ENCODE data around the gene EARS2. TPM values are rescaled to one million over a fixed set of nuclear protein-coding genes. Genes with fewer than 3 reads are reported as not detected.

The EARS2 gene
- total and polyA plus RNA-seq, 10 of the 15 experiments (the other 5 are each of a cell fraction or from before 2014, with no cell fraction given) = 12.9 to 65.9 (median 33.5) TPM

DNA sequence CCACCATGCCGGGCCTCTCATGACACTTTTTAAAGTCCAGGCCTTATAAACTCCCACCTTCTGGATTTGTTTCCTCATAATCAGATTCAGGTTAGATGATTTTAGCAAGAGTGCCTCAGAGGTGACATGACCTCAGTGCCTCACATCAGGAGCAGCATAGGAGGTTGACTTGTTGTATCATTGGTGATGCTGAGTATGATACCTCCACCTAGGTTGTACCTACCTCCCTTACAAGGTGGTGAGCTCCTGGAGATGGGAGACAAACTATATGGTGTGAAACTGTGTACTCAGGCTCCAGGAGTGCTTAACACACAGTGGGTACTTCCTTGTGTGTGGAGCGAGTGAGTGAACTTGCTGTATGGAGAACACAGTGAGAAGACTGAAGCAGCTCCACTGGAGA is 20.3 kb upstream of the EARS2 start (continued):
- TF ChIP-seq SUZ12 (IDR thresholded peaks at IDR 0.05; ENCODE audit: unreplicated experiment) (no peak), ZZZ3 (IDR thresholded peaks at IDR 0.05; ENCODE audit: control insufficient read depth, insufficient read length, low read depth) (no peak), SPI1 (IDR thresholded peaks at IDR 0.05; ENCODE audit: borderline replicate concordance, insufficient read depth, low read depth, low read length) (no peak)

DNA sequence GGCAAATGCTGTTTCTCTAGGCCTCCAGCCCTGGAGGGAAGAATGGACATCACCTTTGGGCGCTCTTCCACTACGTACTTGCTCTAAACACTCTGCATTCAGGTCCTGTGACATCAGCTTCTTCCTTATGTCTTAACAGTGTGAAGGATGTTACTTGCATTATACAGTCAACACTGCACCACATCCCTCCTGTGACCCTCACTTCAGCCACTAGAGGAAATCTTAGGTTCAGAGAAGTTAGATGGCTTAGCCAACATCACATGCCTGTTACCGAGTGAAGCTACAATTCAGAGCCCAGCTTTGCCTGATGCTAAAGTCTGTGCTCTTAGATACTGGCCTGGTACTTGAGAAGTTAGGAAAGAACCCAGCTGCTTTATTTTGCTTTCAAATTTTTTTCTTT is 18.7 kb upstream of the EARS2 start:
- ChIA-PET CTCF (interaction anchor here (1.3 kb wide), 1 partner anchor 21 kb away, joined by 6 read pairs; the partner anchor contains the start of gene NDUFAB1), RAD21 (ENCODE audit: unreplicated experiment) (no interaction called here), SMC1A (ENCODE audit: uncharacterized antibody, unreplicated experiment) (no interaction called here), POLR2A (no interaction called here)
- no peak overlapping the region for H3K4me2 ChIP-seq (ENCODE audit: control insufficient read depth, insufficient read depth)
- no peaks in the 10 kb centered on the region for H3K27me3 ChIP-seq (replicated peaks in 1 of 2; ENCODE audit: control insufficient read depth in 2 of 2, insufficient read depth in 2 of 2, low read length in 1 of 2)
- H3K27ac ChIP-seq (ENCODE audit: control insufficient read depth, insufficient read depth) = no peak overlapping the region
- H3K9ac ChIP-seq (ENCODE audit: control insufficient read depth, insufficient read depth, low read length) = no peak overlapping the region
- H3K4me1 ChIP-seq (ENCODE audit: control insufficient read depth, insufficient read depth, low read length) = peaks cover 3% of the 10 kb centered on the region; the same call in 1 of the 2 replicates
- H4K20me1 ChIP-seq (ENCODE audit: control insufficient read depth, insufficient read depth) = no peaks in the 10 kb centered on the region
- intact Hi-C loops (cut with micrococcal nuclease; ENCODE audit: unreplicated experiment) (no loop called here), in situ Hi-C loops (cut with MboI) (no loop called here)
- H3K9me3 ChIP-seq (replicated peaks; ENCODE audit: control insufficient read depth, insufficient read depth, low read length) = no peaks in the 10 kb centered on the region
- FAIRE-seq (no peak), DNase-seq (ENCODE audit: low read depth, low spot score) (no peak), ATAC-seq (no peak; the same call in 2 of the 3 replicates)
- 96% methylated on average over 3 of the region's 3 CpGs for WGBS (ENCODE audit: insufficient coverage, insufficient replicate concordance, low lambda C conversion rate, missing lambda C conversion rate)
- no peak overlapping the region for H2AFZ ChIP-seq (ENCODE audit: control insufficient read depth, low read depth, low read length)
- H3K79me2 ChIP-seq (ENCODE audit: control insufficient read depth, insufficient read depth, low read length) = no peaks in the 10 kb centered on the region
- no TSS peak for BruUV-seq (replicated peaks)
- H3K4me3 ChIP-seq = no peak overlapping the region
- H3K36me3 ChIP-seq (ENCODE audit: control insufficient read depth in 2 of 2, insufficient read depth in 2 of 2, low read length in 1 of 2) = peaks cover 0 to 22% of the 10 kb centered on the region in 2 experiments
- TF ChIP-seq GABPA (IDR thresholded peaks at IDR 0.05; ENCODE audit: low read depth) = no peak
- no peak for TF ChIP-seq RCOR1 (conservative IDR thresholded peaks at IDR 0.05; ENCODE audit: low read depth, low read length)
- no peak for TF ChIP-seq BMI1 (IDR thresholded peaks at IDR 0.05; ENCODE audit: borderline replicate concordance)
- no peak for TF ChIP-seq ZSCAN29 (IDR thresholded peaks at IDR 0.05)
- TF ChIP-seq KLF5 (IDR thresholded peaks at IDR 0.05; ENCODE audit: partially characterized antibody) = no peak
- TF ChIP-seq, protein P1, sequence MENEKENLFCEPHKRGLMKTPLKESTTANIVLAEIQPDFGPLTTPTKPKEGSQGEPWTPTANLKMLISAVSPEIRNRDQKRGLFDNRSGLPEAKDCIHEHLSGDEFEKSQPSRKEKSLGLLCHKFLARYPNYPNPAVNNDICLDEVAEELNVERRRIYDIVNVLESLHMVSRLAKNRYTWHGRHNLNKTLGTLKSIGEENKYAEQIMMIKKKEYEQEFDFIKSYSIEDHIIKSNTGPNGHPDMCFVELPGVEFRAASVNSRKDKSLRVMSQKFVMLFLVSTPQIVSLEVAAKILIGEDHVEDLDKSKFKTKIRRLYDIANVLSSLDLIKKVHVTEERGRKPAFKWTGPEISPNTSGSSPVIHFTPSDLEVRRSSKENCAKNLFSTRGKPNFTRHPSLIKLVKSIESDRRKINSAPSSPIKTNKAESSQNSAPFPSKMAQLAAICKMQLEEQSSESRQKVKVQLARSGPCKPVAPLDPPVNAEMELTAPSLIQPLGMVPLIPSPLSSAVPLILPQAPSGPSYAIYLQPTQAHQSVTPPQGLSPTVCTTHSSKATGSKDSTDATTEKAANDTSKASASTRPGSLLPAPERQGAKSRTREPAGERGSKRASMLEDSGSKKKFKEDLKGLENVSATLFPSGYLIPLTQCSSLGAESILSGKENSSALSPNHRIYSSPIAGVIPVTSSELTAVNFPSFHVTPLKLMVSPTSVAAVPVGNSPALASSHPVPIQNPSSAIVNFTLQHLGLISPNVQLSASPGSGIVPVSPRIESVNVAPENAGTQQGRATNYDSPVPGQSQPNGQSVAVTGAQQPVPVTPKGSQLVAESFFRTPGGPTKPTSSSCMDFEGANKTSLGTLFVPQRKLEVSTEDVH (IDR thresholded peaks at IDR 0.05; ENCODE audit: low read depth, partially characterized antibody) = no peak
- TF ChIP-seq CEBPB (IDR thresholded peaks at IDR 0.05; ENCODE audit: borderline replicate concordance in 1 of 2, low read depth in 2 of 2, low read length in 2 of 2) = no peak
- no peak for TF ChIP-seq SUPT20H (IDR thresholded peaks at IDR 0.05; ENCODE audit: borderline replicate concordance, control insufficient read depth, low read depth, low read length)
- TF ChIP-seq USF2 (IDR thresholded peaks at IDR 0.05; ENCODE audit: borderline replicate concordance, low read depth, low read length) = no peak
- TF ChIP-seq MYB (IDR thresholded peaks at IDR 0.05; ENCODE audit: borderline replicate concordance, low read depth, low read length) = no peak
- no peak for TF ChIP-seq SUZ12 (IDR thresholded peaks at IDR 0.05; ENCODE audit: unreplicated experiment)
- TF ChIP-seq PAX5 (IDR thresholded peaks at IDR 0.05; ENCODE audit: borderline replicate concordance, low read depth, low read length) = no peak
- no peak for TF ChIP-seq MYC (IDR thresholded peaks at IDR 0.05; ENCODE audit: insufficient read depth, insufficient read length, insufficient replicate concordance, low read length, severe bottlenecking)
- no peak for TF ChIP-seq SMAD1 (IDR thresholded peaks at IDR 0.05; ENCODE audit: low read depth, partially characterized antibody)

Measured in GM12878 (cell line).